KBM-7 (cell line): Measurements from ENCODE around the gene NCOR1.

Source experiments
- DNase-seq: peaks from one replicate; pipeline ENCODE4 v3.0.0-alpha.2; 2015
- in situ Hi-C: fragments of 300-500 bp; cut with MboI; formaldehyde crosslinking; loops from 2 replicates; pipeline ENCODE4 v1.14.3; 2020; ENCODE audit warnings: low sequenced_read_pairs, low pct_unique_long_range_greater_than_20kb, mixed read lengths

Gene NCOR1

GRCh38 chr17:15999974-16000827, 215.1 kb downstream of the NCOR1 start:
- in situ Hi-C loops, result no loop called here
- DNase-seq, result peak; percentile 45

DNA sequence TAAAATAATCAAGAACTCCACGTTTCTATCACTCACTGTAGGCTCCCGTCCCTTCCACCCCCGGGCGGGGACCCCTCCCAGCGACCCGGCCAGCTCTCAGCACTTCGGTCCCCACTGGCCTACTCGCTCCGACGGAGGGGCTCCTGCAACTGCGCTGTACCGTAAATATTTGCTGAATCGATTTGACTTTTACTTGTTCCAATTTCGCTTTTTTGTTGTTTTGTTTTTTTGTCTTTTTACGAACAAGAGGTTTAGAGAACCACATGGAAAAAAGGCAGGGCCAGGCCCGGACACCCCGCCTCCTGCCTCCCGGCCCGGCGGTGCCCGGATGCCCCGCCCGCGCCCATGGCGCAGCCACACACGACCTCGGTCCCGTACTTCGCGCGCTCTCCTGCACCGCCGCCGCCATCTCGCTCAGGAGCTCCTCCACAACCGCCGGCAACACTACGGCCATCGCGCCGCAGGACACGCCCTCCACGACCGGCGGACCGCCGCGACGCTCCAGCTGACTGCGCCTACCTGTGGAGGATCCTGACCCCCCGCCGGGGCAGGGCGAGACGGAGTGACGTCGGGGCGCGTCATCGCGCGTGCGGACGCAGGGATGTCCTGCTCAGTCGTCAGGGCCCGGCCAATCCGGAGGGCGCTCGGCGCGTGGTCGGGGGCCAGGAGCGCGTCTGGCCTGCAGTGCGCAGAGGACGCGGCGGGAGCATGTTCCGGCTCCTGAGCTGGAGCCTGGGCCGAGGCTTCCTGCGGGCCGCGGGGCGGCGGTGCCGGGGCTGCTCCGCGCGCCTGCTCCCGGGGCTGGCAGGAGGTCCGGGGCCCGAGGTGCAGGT, 216.0 kb downstream of the NCOR1 start, which contains the start of the genes TTC19 and ZSWIM7:
Gene TTC19, plus strand, starts transcription at position 684 of the 833 bp plus-strand sequence. Its CDS starts 25 bp downstream, at position 709.
Gene ZSWIM7, minus strand, starts transcription at position 564 of the 833 bp plus-strand sequence. Its CDS starts 110 bp downstream, at position 454.
- in situ Hi-C loops, result no loop called here

GRCh38 chr17:15998031-15998562, 217.2 kb downstream of the NCOR1 start:
- in situ Hi-C loops, result no loop called here
- DNase-seq, result no peak

More for the DNA sequence above, 216.0 kb downstream of the NCOR1 start, which contains the start of the genes TTC19 and ZSWIM7:
- DNase-seq, result peak; percentile 95

- DNase-seq, result no peak
- in situ Hi-C loops, result no loop called here
These were observed 219.0 kb downstream of the NCOR1 start for GRCh38 chr17:15996322-15996721.

DNA sequence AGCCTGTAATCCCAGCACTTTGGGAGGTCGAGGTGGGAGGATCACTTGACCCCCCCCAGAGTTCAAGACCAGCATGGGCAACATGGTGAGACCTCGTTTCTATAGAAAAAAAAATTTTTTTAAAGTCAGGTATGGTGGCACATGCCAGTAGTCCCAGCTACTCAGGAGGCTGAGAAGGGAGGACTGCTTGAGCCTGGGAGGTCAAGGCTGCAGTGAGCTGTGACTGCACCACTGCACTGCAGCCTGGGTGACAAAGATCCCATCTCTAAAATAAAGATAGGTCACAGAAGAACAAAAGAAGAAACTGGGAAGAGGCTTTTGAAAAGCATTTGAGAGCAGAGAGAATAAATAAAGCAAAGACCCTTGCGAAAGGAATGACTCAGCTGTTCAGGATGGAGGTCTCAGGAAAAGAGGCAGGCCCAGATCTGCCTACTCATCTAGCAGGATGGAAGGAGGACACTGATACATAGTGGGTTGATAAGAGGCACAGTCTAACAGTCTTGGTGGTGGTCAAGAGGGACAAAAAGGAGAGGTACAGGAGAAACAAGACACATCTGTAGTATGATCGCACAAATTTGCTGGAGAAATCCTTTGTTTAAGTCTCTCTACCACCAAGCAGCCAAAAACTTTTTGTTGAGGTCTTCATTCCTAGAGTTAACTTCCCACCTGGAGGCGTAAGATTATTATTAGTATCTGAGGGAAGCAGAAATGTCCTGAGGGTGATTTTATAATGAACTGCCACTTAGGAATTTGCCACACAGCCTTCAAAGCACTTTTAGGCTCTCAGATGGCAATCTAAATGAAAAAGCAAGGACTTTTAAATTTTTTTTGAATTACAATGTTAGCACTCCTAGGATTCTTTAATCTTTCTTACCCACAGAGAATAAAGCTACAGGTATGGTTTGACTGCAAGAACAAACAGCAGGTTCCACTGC, 233.4 kb downstream of the NCOR1 start:
- DNase-seq, result no peak
- in situ Hi-C loops, result no loop called here

DNA sequence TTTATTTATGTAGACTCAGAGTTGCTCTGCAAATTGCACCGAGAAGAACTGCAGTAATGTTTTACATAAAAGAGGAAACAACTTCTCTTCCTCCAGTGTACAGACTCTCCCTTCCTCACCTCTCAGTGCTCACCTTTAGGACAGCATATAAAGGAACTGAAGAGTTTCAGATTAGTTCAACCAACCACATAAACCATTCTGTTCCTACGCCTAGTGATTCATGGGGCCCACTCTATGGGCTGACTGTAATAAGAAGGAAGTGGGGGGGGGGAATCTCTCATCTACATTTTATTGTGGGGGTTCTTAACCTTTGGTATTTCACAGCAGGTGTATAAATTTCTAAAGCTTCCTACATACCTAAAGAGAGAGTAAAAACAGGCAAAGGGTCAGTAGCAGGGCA, 234.1 kb downstream of the NCOR1 start:
- in situ Hi-C loops, result no loop called here
- no peak for DNase-seq
